ENCODE results near the gene BMP5. TPM values are rescaled to one million over a fixed set of nuclear protein-coding genes. Genes with fewer than 3 reads are reported as not detected.

Gene BMP5
- polyA plus RNA-seq, 1 donor (not counting 4 experiments of a cell fraction or from before 2014, with no cell fraction given): not detected

DNA sequence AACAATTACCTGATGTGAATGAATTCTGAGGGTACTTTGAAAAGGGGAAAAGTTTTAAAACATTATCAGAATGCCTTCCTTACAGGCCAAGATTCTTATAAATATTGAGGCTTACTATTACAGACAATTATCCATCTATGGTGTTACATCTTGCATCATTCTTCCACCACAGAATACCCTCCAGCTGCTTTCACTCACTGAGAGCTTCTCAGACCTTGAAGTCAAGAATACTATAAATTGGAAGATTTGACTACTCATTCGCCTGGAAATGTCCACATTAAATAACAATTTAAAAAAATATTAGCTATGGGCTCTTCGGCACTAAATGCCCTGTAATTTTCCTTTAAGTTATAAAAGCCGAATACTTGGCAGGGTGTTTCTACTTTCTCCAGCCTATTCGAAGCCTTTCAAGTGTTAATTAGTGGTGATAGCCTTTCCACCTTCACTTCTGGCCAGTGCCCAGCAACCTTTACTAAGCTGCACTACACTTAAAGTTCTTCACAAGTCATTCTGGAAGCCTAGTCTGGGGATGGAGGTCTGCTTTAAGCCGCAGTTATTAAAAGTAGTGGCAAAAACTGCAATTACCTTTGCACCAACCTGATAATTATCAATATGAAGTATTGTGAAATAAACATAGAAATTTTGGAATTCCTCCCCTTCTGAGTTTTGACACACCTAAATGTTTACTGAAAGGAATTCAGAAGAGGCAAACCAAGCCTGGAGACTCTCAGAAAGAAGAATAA is 100.9 kb downstream of the BMP5 start:
- dilution Hi-C loops (cut with MboI; ENCODE audit: extremely low pct_ligation_motif_present, low sequenced_read_pairs): no loop called here
- Histone ChIP-seq H3K4me1 (ENCODE audit: control insufficient read depth, extremely low read depth, insufficient read depth, low read length) (no peaks in the 10 kb centered on the region), H3K79me2 (ENCODE audit: control insufficient read depth, insufficient read depth, low read length) (no peaks in the 10 kb centered on the region), H3K9me1 (ENCODE audit: control insufficient read depth, extremely low read depth, insufficient read depth, low read length) (no peaks in the 10 kb centered on the region), H4K20me1 (ENCODE audit: control insufficient read depth, extremely low read depth, insufficient read depth, low read length) (no peaks in the 10 kb centered on the region), H3K9ac (ENCODE audit: control insufficient read depth, extremely low read depth, insufficient read depth, low read length) (no peak overlapping the region), H3K27me3 (ENCODE audit: control insufficient read depth, extremely low read depth, insufficient read depth, low read length) (no peaks in the 10 kb centered on the region), H3K9me3 (ENCODE audit: control insufficient read depth, low read depth, low read length) (no peaks in the 10 kb centered on the region), H3K4me3 (ENCODE audit: control insufficient read depth in 2 of 3, extremely low read depth in 1 of 3, insufficient read depth in 2 of 3, low read depth in 1 of 3, low read length in 3 of 3) (no peak overlapping the region), H3K27ac (ENCODE audit: control insufficient read depth, insufficient read depth, low read length) (no peak overlapping the region), H3K36me3 (ENCODE audit: control insufficient read depth in 2 of 2, extremely low read depth in 1 of 2, insufficient read depth in 2 of 2, low read length in 2 of 2) (no peaks in the 10 kb centered on the region), H2AFZ (ENCODE audit: control insufficient read depth, low read length) (no peak overlapping the region), H3K4me2 (ENCODE audit: control insufficient read depth, extremely low read depth, insufficient read depth, low read depth, low read length) (no peak overlapping the region)
- FAIRE-seq: no peak
- TF ChIP-seq EZH2 (IDR thresholded peaks at IDR 0.05; ENCODE audit: low read length): no peak
- TF ChIP-seq, protein P1, sequence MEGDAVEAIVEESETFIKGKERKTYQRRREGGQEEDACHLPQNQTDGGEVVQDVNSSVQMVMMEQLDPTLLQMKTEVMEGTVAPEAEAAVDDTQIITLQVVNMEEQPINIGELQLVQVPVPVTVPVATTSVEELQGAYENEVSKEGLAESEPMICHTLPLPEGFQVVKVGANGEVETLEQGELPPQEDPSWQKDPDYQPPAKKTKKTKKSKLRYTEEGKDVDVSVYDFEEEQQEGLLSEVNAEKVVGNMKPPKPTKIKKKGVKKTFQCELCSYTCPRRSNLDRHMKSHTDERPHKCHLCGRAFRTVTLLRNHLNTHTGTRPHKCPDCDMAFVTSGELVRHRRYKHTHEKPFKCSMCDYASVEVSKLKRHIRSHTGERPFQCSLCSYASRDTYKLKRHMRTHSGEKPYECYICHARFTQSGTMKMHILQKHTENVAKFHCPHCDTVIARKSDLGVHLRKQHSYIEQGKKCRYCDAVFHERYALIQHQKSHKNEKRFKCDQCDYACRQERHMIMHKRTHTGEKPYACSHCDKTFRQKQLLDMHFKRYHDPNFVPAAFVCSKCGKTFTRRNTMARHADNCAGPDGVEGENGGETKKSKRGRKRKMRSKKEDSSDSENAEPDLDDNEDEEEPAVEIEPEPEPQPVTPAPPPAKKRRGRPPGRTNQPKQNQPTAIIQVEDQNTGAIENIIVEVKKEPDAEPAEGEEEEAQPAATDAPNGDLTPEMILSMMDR (optimal IDR thresholded peaks at IDR 0.05 in 1 of 3, IDR thresholded peaks at IDR 0.05 in 1 of 3, conservative IDR thresholded peaks at IDR 0.05 in 1 of 3; ENCODE audit: extremely low read depth in 1 of 3, insufficient read depth in 2 of 3, low read length in 3 of 3): no peak
- no peak for DNase-seq (ENCODE audit: low read depth, low spot score)

DNA sequence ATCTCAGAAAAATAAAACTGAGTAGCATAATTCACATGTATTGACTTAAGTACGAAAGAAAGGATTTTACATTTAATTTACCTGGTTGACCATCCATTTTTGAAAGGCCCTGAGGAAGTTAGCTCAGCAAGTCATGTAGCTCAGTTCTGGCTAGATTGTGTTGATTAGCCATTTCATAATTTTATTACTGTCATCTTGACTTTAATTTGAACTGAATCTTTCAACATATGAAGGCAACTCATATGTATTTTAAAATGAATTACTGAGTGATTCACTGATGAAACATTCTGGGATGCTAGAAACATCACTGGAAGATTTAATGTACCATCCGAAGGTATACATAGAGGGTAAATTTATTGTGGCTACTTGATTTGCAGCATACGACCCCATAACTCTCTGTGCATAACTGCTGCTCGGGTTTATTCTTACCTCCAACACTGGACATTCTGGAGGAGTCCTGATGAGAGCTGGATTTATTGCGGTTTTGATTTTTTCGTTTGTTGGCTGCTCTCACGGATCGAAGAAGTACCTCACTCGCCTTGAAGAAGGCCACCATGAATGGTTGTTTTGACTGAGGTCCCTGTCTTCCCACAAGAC is 101.7 kb downstream of the BMP5 start:
- DNase-seq (ENCODE audit: low read depth, low spot score): no peak
- FAIRE-seq: no peak
- no peak overlapping the region for H3K27ac ChIP-seq (ENCODE audit: control insufficient read depth, insufficient read depth, low read length)
- H3K36me3 ChIP-seq (ENCODE audit: control insufficient read depth in 2 of 2, extremely low read depth in 1 of 2, insufficient read depth in 2 of 2, low read length in 2 of 2): no peaks in the 10 kb centered on the region
- no peaks in the 10 kb centered on the region for H4K20me1 ChIP-seq (ENCODE audit: control insufficient read depth, extremely low read depth, insufficient read depth, low read length)
- H3K4me1 ChIP-seq (ENCODE audit: control insufficient read depth, extremely low read depth, insufficient read depth, low read length): no peaks in the 10 kb centered on the region
- H3K79me2 ChIP-seq (ENCODE audit: control insufficient read depth, insufficient read depth, low read length): no peaks in the 10 kb centered on the region
- H3K4me3 ChIP-seq (ENCODE audit: control insufficient read depth in 2 of 3, extremely low read depth in 1 of 3, insufficient read depth in 2 of 3, low read depth in 1 of 3, low read length in 3 of 3): no peak overlapping the region
- dilution Hi-C loops (cut with MboI; ENCODE audit: extremely low pct_ligation_motif_present, low sequenced_read_pairs): no loop called here
- no peaks in the 10 kb centered on the region for H3K9me3 ChIP-seq (ENCODE audit: control insufficient read depth, low read depth, low read length)
- H2AFZ ChIP-seq (ENCODE audit: control insufficient read depth, low read length): no peak overlapping the region
- no peaks in the 10 kb centered on the region for H3K9me1 ChIP-seq (ENCODE audit: control insufficient read depth, extremely low read depth, insufficient read depth, low read length)
- no peak for TF ChIP-seq EZH2 (IDR thresholded peaks at IDR 0.05; ENCODE audit: low read length)
- TF ChIP-seq, protein P1 (optimal IDR thresholded peaks at IDR 0.05 in 1 of 3, IDR thresholded peaks at IDR 0.05 in 1 of 3, conservative IDR thresholded peaks at IDR 0.05 in 1 of 3; ENCODE audit: extremely low read depth in 1 of 3, insufficient read depth in 2 of 3, low read length in 3 of 3): no peak
- no peak overlapping the region for H3K9ac ChIP-seq (ENCODE audit: control insufficient read depth, extremely low read depth, insufficient read depth, low read length)
- H3K4me2 ChIP-seq (ENCODE audit: control insufficient read depth, extremely low read depth, insufficient read depth, low read depth, low read length): no peak overlapping the region
- H3K27me3 ChIP-seq (ENCODE audit: control insufficient read depth, extremely low read depth, insufficient read depth, low read length): no peaks in the 10 kb centered on the region

Measured in keratinocyte (primary cell).